Glutamatergic neuron (in vitro differentiated cells): ENCODE results near the gene EIF4E. TPM values are rescaled to one million over a fixed set of nuclear protein-coding genes. Genes with fewer than 3 reads are reported as not detected.
"Not testable (repeated sequence)": the region's sequence is repeated elsewhere in the genome, so short reads cannot be mapped to it uniquely, and the experiment has no call there.

Experiments used
- DNase-seq: peaks from one replicate; pipeline ENCODE4 v3.0.0; 2022
- H3K27ac Mint-ChIP-seq: one replicate; pipeline ENCODE4 v1.8.0; 2020; ENCODE audit warnings: mild to moderate bottlenecking, mixed read lengths, inconsistent platforms; ENCODE audit not compliant: unreplicated experiment
- H3K27me3 Mint-ChIP-seq: one replicate; pipeline ENCODE4 v1.8.0; 2020; ENCODE audit warnings: mild to moderate bottlenecking, moderate library complexity, mixed read lengths, inconsistent platforms; ENCODE audit not compliant: unreplicated experiment
- H3K36me3 Mint-ChIP-seq: one replicate; pipeline ENCODE4 v1.8.0; 2020; ENCODE audit warnings: mild to moderate bottlenecking, mixed read lengths, inconsistent platforms; ENCODE audit not compliant: unreplicated experiment
- H3K4me1 Mint-ChIP-seq: one replicate; pipeline ENCODE4 v1.8.0; 2020; ENCODE audit warnings: mild to moderate bottlenecking, low read depth, mixed read lengths, inconsistent platforms; ENCODE audit not compliant: unreplicated experiment
- H3K4me3 Mint-ChIP-seq: one replicate; pipeline ENCODE4 v1.8.0; 2020; ENCODE audit warnings: mild to moderate bottlenecking, mixed read lengths, inconsistent platforms; ENCODE audit not compliant: unreplicated experiment
- H3K9me3 Mint-ChIP-seq: one replicate; pipeline ENCODE4 v1.8.0; 2020; ENCODE audit warnings: mild to moderate bottlenecking, moderate library complexity, mixed read lengths, inconsistent platforms; ENCODE audit not compliant: unreplicated experiment
- total RNA-seq: library from RNA; stranded (reverse); fragmentation: NEBNext Ultra II Directional; extraction: Animal tissue kit (Norgen Biotek cat#: 25700); gene quantifications from one replicate; pipeline ENCODE4 v1.2.1, GENCODE V29; 2021; ENCODE audit not compliant: unreplicated experiment
- TF ChIP-seq, protein P1 (sequence below): fragments of 200-600 bp; sonication (generic); IDR thresholded peaks from one replicate; pipeline ENCODE4 v1.5.0; 2021; ENCODE audit not compliant: partially characterized antibody, unreplicated experiment

EIF4E gene
- total RNA-seq, 1 donor from 2014 or later, result 92.8 TPM

DNA sequence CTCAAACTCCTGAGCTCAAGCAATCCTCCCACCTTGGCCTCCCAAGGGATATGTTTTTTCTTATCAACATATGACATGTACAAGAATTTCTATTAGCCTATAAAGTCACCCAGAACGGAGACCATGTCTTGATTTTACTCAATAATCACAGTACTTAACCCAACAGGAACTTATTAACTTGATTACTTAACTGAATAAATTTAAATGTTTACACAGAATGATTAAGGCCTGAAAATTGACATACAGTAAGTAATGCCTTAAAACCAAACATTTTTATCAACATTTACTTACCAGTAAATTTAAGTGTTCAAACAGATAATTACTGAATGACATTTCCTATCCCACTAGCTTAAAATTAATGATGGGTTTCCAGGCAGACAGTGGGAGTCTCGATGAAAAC lies 25.4 kb downstream of the EIF4E start:
- Mint-ChIP-seq H3K9me3 (peaks cover 2% of the 10 kb centered on the region), H3K27me3 (no peaks in the 10 kb centered on the region), H3K36me3 (no peaks in the 10 kb centered on the region), H3K27ac (no peak overlapping the region), H3K4me3 (no peak overlapping the region), H3K4me1 (peaks cover 8% of the 10 kb centered on the region)
- DNase-seq, result no peak
- TF ChIP-seq, protein P1, sequence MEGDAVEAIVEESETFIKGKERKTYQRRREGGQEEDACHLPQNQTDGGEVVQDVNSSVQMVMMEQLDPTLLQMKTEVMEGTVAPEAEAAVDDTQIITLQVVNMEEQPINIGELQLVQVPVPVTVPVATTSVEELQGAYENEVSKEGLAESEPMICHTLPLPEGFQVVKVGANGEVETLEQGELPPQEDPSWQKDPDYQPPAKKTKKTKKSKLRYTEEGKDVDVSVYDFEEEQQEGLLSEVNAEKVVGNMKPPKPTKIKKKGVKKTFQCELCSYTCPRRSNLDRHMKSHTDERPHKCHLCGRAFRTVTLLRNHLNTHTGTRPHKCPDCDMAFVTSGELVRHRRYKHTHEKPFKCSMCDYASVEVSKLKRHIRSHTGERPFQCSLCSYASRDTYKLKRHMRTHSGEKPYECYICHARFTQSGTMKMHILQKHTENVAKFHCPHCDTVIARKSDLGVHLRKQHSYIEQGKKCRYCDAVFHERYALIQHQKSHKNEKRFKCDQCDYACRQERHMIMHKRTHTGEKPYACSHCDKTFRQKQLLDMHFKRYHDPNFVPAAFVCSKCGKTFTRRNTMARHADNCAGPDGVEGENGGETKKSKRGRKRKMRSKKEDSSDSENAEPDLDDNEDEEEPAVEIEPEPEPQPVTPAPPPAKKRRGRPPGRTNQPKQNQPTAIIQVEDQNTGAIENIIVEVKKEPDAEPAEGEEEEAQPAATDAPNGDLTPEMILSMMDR, result no peak

DNA sequence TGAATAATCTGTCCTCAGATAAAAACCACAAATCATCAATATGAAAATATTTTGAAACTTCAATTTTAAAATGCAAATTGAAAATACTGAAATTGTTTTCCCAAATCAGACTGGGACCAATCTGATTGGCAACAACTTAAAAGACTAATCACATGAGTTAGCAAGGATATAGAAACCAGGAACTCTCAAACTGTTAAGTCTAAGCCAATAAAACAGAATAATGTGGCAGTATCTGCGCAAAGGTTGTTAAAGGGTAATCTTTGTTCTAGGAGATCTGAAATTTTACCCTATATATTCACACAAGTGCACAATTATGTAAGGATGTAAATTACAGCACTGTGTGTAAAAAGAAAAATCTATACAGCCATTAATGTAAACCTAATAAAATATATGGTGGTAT lies 29.7 kb downstream of the EIF4E start:
- Mint-ChIP-seq H3K9me3 (peaks cover 4% of the 10 kb centered on the region), H3K27me3 (no peaks in the 10 kb centered on the region), H3K36me3 (no peaks in the 10 kb centered on the region), H3K4me1 (no peaks in the 10 kb centered on the region), H3K27ac (no peak overlapping the region), H3K4me3 (no peak overlapping the region)
- DNase-seq, result no peak
- TF ChIP-seq, protein P1, result no peak

DNA sequence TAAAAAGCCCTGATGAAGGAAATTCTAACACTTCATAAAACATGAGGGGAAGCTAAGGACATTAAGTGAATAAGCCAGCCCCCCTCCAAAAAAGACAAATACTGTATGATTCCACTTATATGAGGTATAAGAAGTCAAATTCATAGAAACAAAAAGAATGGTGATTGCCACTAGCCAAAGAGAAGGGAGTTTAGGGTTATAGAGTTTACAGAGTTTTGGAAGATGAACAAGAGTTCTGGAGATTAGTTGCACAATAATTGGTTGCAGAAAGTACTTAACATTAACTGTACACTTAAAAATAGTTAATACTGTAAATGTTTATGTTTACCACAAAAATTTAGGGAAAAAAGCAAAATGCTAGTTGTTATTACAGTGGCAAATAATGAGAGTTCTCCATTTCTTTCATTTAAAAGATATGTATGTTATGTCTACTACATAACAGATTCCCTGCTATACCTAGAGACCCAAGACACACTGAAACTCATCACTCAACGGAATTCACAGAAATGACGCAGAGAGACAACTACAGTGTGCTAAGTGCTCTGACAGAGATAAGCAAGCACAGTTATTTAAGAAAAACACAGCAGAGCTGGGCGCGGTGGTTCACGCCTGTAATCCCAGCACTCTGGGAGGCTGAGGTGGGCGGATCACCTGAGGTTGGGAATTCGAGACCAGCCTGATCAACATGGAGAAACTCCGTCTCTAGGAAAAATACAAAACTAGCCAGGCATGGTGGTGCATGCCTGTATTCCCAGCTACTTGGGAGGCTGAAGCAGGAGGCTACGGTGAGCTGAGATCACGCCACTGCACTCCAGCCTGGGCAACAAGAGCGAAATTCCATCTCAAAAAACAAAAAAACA lies 37.2 kb downstream of the EIF4E start:
- DNase-seq, result no peak
- TF ChIP-seq, protein P1, result no peak
- Mint-ChIP-seq H3K27me3 (no peaks in the 10 kb centered on the region), H3K4me1 (no peaks in the 10 kb centered on the region), H3K27ac (no peak overlapping the region), H3K9me3 (peaks cover 6% of the 10 kb centered on the region), H3K4me3 (no peak overlapping the region), H3K36me3 (peaks cover 4% of the 10 kb centered on the region)

DNA sequence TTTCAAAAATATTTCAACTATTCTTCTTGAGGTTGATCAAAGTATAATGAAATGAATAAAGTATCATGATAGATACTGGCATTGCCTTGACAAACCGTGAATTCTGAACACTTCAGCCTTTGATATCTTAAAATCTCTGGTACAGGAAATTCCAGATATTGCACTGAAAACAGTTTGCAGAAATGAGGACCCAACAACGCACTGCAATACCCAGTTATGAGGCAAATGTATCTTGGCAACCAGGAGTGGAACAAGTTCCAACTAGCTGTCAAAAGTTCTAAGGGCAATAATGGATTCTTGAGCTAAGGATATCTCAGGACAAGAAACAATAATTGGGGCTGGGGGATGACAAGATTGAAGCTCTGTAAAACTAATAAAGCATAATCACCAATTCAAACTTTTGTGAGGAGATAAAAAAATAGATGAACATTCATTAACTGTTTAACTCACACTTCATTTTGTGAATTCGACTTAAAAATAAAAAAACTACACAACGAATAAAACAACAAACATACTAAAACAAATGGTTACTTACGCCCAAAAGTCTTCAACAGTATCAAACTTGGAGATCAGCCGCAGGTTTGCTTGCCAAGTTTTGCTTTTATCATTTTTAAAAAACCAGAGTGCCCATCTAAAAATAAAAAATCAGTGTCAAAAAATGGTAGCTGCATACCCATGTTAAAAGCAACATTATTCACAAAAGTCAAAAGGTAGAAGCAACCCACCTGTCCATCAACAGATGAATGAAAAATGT lies 38.1 kb downstream of the EIF4E start:
- H3K4me3 Mint-ChIP-seq, result no peak overlapping the region
- H3K27me3 Mint-ChIP-seq, result no peaks in the 10 kb centered on the region
- TF ChIP-seq, protein P1, result no peak
- H3K36me3 Mint-ChIP-seq, result peaks cover 4% of the 10 kb centered on the region
- no peaks in the 10 kb centered on the region for H3K4me1 Mint-ChIP-seq
- peaks cover 6% of the 10 kb centered on the region for H3K9me3 Mint-ChIP-seq
- DNase-seq, result no peak
- no peak overlapping the region for H3K27ac Mint-ChIP-seq

DNA sequence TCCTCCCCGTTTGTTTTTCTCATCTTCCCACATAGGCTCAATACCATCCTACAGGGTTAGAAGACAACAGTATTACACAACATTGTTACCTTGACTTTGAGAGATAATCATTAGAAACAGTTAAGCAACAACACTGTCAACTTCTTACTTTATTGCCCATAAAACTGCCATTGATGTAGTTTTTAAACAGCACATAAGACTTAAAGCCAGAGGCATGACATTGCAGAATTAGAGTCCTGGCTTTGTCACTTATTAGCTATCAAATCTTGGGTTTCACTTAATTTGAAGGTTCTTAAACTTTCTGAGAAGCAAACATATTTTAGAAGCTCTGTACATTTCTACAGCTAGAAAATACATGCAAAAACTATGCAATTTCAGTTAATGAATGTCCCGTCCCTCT lies 41.8 kb downstream of the EIF4E start:
- TF ChIP-seq, protein P1, result no peak
- peaks cover 4% of the 10 kb centered on the region for H3K36me3 Mint-ChIP-seq
- no peaks in the 10 kb centered on the region for H3K27me3 Mint-ChIP-seq
- no peaks in the 10 kb centered on the region for H3K4me1 Mint-ChIP-seq
- DNase-seq, result no peak
- peaks cover 3% of the 10 kb centered on the region for H3K9me3 Mint-ChIP-seq
- no peak overlapping the region for H3K4me3 Mint-ChIP-seq
- H3K27ac Mint-ChIP-seq, result no peak overlapping the region

DNA sequence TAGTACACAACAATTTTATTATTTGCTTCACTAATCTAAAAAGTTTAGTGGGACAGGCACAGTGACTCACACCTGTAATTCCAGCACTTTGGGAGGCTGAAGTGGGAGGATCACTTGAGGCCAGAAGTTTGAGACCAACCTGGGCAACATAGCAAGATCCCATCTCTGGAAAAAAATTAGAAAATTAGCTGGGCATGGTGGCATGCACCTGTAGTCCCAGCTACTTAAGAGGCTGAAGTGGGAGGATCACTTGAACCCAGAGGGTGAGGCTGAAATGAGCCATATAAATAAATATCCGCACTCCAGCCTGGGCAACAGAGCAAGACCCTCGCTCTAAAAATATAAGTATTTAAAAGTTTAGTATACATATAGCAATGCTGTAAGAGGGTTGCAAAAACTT lies 42.6 kb downstream of the EIF4E start:
- H3K4me3 Mint-ChIP-seq, DNase-seq, H3K27me3 Mint-ChIP-seq, H3K36me3 Mint-ChIP-seq, H3K27ac Mint-ChIP-seq, H3K4me1 Mint-ChIP-seq, H3K9me3 Mint-ChIP-seq: not testable (repeated sequence)

DNA sequence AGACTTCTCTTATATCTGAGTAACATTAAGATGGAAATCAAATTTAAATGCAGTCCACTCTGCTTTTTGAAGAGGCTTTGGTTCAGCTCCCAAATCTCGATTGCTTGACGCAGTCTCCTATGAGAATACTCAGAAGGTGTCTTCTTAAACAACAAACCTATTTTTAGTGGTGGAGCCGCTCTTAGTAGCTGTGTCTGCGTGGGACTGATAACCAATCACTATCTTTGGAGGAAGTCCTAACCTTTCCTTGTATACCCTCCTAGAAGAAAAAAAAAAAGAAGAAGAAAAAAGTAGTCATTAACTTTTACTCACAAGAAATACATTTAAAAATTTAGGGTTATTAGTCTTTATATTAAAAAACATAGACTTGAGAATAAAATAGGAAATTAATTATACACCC lies 48.0 kb downstream of the EIF4E start:
- DNase-seq, H3K27ac Mint-ChIP-seq, H3K27me3 Mint-ChIP-seq, H3K36me3 Mint-ChIP-seq, H3K9me3 Mint-ChIP-seq, H3K4me1 Mint-ChIP-seq, H3K4me3 Mint-ChIP-seq: not testable (repeated sequence)
